GM23338 (cell line): ENCODE results near the gene DMAC2L. TPM values are rescaled to one million over a fixed set of nuclear protein-coding genes. Genes with fewer than 3 reads are reported as not detected.

Source experiments
- ATAC-seq: fragments of 200-7000 bp; cut with Tn5 transposase; 3 replicates; pipeline ENCODE4 v1.9.1; 2020
- DNase-seq: peaks from one replicate; pipeline ENCODE4 v3.0.0-alpha.2; 2015; ENCODE audit warnings: low spot score
- H2AFZ ChIP-seq: fragments of 200-600 bp; sonication (generic); 2 replicates; pipeline ENCODE4 v1.8.0; 2016; ENCODE audit warnings: antibody characterized with exemption, mild to moderate bottlenecking, moderate library complexity
- H3F3A ChIP-seq: fragments of 200-600 bp; sonication (generic); replicated peaks from 2 replicates; pipeline ENCODE4 v1.8.0; 2017; ENCODE audit warnings: antibody characterized with exemption, mixed run types, low read depth
- H3K27ac ChIP-seq: fragments of 200-600 bp; sonication (generic); 2 replicates; pipeline ENCODE4 v1.6.1; 2016; ENCODE audit warnings: low read depth
- H3K27me3 ChIP-seq: fragments of 200-600 bp; sonication (generic); 2 replicates; pipeline ENCODE4 v1.8.0; 2016; ENCODE audit warnings: mild to moderate bottlenecking, mixed run types, moderate library complexity; ENCODE audit not compliant: insufficient read depth
- H3K36me3 ChIP-seq: fragments of 200-600 bp; sonication (generic); 2 replicates; pipeline ENCODE4 v1.8.0; 2016; ENCODE audit warnings: mild to moderate bottlenecking; ENCODE audit not compliant: insufficient read depth
- H3K4me1 ChIP-seq: fragments of 200-600 bp; sonication (generic); 2 replicates; pipeline ENCODE4 v1.8.0; 2016; ENCODE audit warnings: mild to moderate bottlenecking, moderate library complexity; ENCODE audit not compliant: insufficient read depth
- H3K4me2 ChIP-seq: fragments of 200-600 bp; sonication (generic); 2 replicates; pipeline ENCODE4 v1.7.1; 2017; ENCODE audit warnings: mixed run types
- H3K4me3 ChIP-seq: fragments of 200-600 bp; sonication (generic); 2 replicates; pipeline ENCODE4 v1.6.1; 2016; ENCODE audit warnings: mixed run types
- H3K79me2 ChIP-seq: fragments of 200-600 bp; sonication (generic); replicated peaks from 2 replicates; pipeline ENCODE4 v1.8.0; 2017; ENCODE audit warnings: mild to moderate bottlenecking; ENCODE audit not compliant: insufficient read depth
- H3K9me2 ChIP-seq: fragments of 200-600 bp; sonication (generic); 2 replicates; pipeline ENCODE4 v1.8.0; 2017; ENCODE audit not compliant: insufficient read depth
- H4K20me1 ChIP-seq: fragments of 200-600 bp; sonication (generic); replicated peaks from 2 replicates; pipeline ENCODE4 v1.8.0; 2017; ENCODE audit warnings: mild to moderate bottlenecking; ENCODE audit not compliant: insufficient read depth
- H3K27ac Mint-ChIP-seq: 2 replicates; pipeline ENCODE4 v1.8.0; 2020; ENCODE audit warnings: inconsistent platforms, mild to moderate bottlenecking, moderate library complexity, mixed read lengths
- H3K27me3 Mint-ChIP-seq: 3 replicates; pipeline ENCODE4 v1.8.0; 2022; ENCODE audit warnings: low read depth, mild to moderate bottlenecking, moderate library complexity, mixed read lengths, inconsistent platforms; ENCODE audit not compliant: insufficient read depth, poor library complexity
- H3K36me3 Mint-ChIP-seq: 3 replicates; pipeline ENCODE4 v1.8.0; 2021; ENCODE audit warnings: low read depth, mild to moderate bottlenecking, inconsistent platforms, moderate library complexity, mixed read lengths
- H3K4me1 Mint-ChIP-seq: 3 replicates; pipeline ENCODE4 v1.8.0; 2020; ENCODE audit warnings: mild to moderate bottlenecking, inconsistent platforms, mixed read lengths
- H3K4me3 Mint-ChIP-seq: 3 replicates; pipeline ENCODE4 v1.8.0; 2021; ENCODE audit warnings: moderate library complexity, mild to moderate bottlenecking, inconsistent platforms, mixed read lengths
- H3K9me3 Mint-ChIP-seq: 3 replicates; pipeline ENCODE4 v1.8.0; 2020; ENCODE audit warnings: moderate library complexity, mild to moderate bottlenecking, inconsistent platforms, mixed read lengths
- CREB1 ChIP-seq: fragments of 250-450 bp; sonication (Bioruptor Pico); IDR thresholded peaks from 2 replicates; pipeline ENCODE4 v1.5.0; 2020; ENCODE audit warnings: low read depth, mild to moderate bottlenecking, moderate library complexity
- ETS1 ChIP-seq: IDR thresholded peaks from 2 replicates; pipeline ENCODE4 v1.6.1; 2016; ENCODE audit warnings: antibody characterized with exemption
- EZH2 ChIP-seq: fragments of 200-600 bp; sonication (generic); IDR thresholded peaks from one replicate; pipeline ENCODE4 v1.8.0; 2017; ENCODE audit warnings: antibody characterized with exemption, mild to moderate bottlenecking, low read depth; ENCODE audit not compliant: unreplicated experiment
- EZH2phosphoT487 ChIP-seq: fragments of 200-600 bp; sonication (generic); IDR thresholded peaks from one replicate; pipeline ENCODE4 v1.8.1; 2018; ENCODE audit warnings: antibody characterized with exemption; ENCODE audit not compliant: unreplicated experiment
- JUNB ChIP-seq: IDR thresholded peaks from one replicate; pipeline ENCODE4 v1.6.1; 2016; ENCODE audit warnings: antibody characterized with exemption; ENCODE audit not compliant: unreplicated experiment
- NANOG ChIP-seq: IDR thresholded peaks from 2 replicates; pipeline ENCODE4 v1.6.1; 2016; ENCODE audit warnings: antibody characterized with exemption, borderline replicate concordance
- POLR2AphosphoS5 ChIP-seq: IDR thresholded peaks from 2 replicates; pipeline ENCODE4 v1.6.1; 2016; ENCODE audit warnings: antibody characterized with exemption, low read depth
- REST ChIP-seq: IDR thresholded peaks from one replicate; pipeline ENCODE4 v1.6.1; 2018; ENCODE audit warnings: antibody characterized with exemption; ENCODE audit not compliant: unreplicated experiment
- STAT1 ChIP-seq: IDR thresholded peaks from one replicate; pipeline ENCODE4 v1.6.1; 2016; ENCODE audit warnings: antibody characterized with exemption; ENCODE audit not compliant: unreplicated experiment
- ZNF114 ChIP-seq: fragments of 250-450 bp; sonication (Bioruptor Pico); IDR thresholded peaks from 2 replicates; pipeline ENCODE4 v1.5.0; 2020; ENCODE audit warnings: mild to moderate bottlenecking, moderate library complexity
- ZNF331 ChIP-seq: fragments of 250-450 bp; sonication (Bioruptor Pico); IDR thresholded peaks from 2 replicates; pipeline ENCODE4 v1.5.0; 2020; ENCODE audit warnings: low read depth, mild to moderate bottlenecking, moderate library complexity
- ZNF462 ChIP-seq: fragments of 250-450 bp; sonication (Bioruptor Pico); IDR thresholded peaks from 2 replicates; pipeline ENCODE4 v1.5.0; 2020; ENCODE audit warnings: mild to moderate bottlenecking, moderate library complexity
- polyA plus RNA-seq: library from polyadenylated mRNA; unstranded; fragments of >200 nt; fragmentation: Nextera tagmentation; extraction: Ambion mirVana; gene quantifications from 2 replicates; pipeline ENCODE4 v1.2.1, GENCODE V29; 2016
- total RNA-seq: library from RNA; depleted of rRNA; stranded (reverse); fragments of >200 nt; shearing (Covaris generic); gene quantifications from 2 replicates; pipeline ENCODE4 v1.2.3, GENCODE V29; 2014
- TF ChIP-seq, protein P1 (sequence below), 2 experiments: fragments of 200-600 bp in 1 of 2; sonication (generic) in 1 of 2; conservative IDR thresholded peaks; 2 replicates each; pipeline versions ENCODE4 v1.5.1 to v1.6.1; 2016 to 2017; ENCODE audit warnings: antibody characterized with exemption in 2 of 2, low read depth in 2 of 2, mild to moderate bottlenecking in 2 of 2, moderate library complexity in 1 of 2

Gene DMAC2L
- total and polyA plus RNA-seq, 2 experiments from 2014 or later, result 22.5 to 33.8 TPM

DNA sequence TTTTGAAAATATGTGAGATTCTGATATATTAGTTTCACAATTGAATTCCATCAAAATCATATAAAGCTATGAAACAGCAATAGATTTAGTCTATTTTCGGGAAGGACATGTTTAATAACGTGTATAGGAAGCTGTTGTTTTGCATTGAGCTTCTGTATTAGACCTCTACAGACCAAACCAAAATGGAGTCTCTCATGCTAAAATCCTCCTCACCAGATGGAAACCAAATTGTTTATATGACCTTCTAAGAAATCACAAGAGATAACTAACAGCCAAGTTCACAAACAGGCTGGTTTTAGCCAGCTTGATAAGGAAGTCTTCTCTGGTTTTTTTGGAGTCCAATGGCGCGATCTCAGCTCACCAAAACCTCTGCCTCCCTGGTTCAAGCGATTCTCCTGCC, 24.0 kb upstream of the DMAC2L start:
- no peak overlapping the region for H3K4me3 Mint-ChIP-seq
- DNase-seq (no peak), ATAC-seq (no peak)
- no peaks in the 10 kb centered on the region for H3K9me3 Mint-ChIP-seq
- Histone ChIP-seq H3K9me2 (no peaks in the 10 kb centered on the region), H4K20me1 (no peaks in the 10 kb centered on the region), H2AFZ (no peak overlapping the region), H3K79me2 (no peaks in the 10 kb centered on the region), H3K4me3 (no peak overlapping the region), H3K4me2 (no peak overlapping the region), H3K27me3 (no peaks in the 10 kb centered on the region), H3F3A (no peaks in the 10 kb centered on the region), H3K4me1 (no peaks in the 10 kb centered on the region), H3K36me3 (no peaks in the 10 kb centered on the region), H3K27ac (no peak overlapping the region)
- no peaks in the 10 kb centered on the region for H3K4me1 Mint-ChIP-seq
- TF ChIP-seq ZNF331 (CRISPR knock-in tag) (no peak), REST (no peak), JUNB (no peak), NANOG (no peak), EZH2 (no peak), ETS1 (no peak), STAT1 (no peak), POLR2AphosphoS5 (no peak), EZH2phosphoT487 (no peak), CREB1 (CRISPR knock-in tag) (no peak), ZNF114 (CRISPR knock-in tag) (no peak), ZNF462 (CRISPR knock-in tag) (no peak)
- TF ChIP-seq, protein P1, sequence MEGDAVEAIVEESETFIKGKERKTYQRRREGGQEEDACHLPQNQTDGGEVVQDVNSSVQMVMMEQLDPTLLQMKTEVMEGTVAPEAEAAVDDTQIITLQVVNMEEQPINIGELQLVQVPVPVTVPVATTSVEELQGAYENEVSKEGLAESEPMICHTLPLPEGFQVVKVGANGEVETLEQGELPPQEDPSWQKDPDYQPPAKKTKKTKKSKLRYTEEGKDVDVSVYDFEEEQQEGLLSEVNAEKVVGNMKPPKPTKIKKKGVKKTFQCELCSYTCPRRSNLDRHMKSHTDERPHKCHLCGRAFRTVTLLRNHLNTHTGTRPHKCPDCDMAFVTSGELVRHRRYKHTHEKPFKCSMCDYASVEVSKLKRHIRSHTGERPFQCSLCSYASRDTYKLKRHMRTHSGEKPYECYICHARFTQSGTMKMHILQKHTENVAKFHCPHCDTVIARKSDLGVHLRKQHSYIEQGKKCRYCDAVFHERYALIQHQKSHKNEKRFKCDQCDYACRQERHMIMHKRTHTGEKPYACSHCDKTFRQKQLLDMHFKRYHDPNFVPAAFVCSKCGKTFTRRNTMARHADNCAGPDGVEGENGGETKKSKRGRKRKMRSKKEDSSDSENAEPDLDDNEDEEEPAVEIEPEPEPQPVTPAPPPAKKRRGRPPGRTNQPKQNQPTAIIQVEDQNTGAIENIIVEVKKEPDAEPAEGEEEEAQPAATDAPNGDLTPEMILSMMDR (conservative IDR thresholded peaks at IDR 0.05; ENCODE audit: low read depth in 2 of 2), result no peak
- H3K27ac Mint-ChIP-seq, result no peak overlapping the region
- H3K27me3 Mint-ChIP-seq, result peaks cover 2% of the 10 kb centered on the region
- peaks cover 4% of the 10 kb centered on the region; the same call in 2 of the 3 replicates for H3K36me3 Mint-ChIP-seq
